Effector CD4-positive, alpha-beta T cell (primary cell): ENCODE results near the gene IQCK.

Experiments used
- DNase-seq: peaks from one replicate; pipeline ENCODE4 v3.0.0-alpha.2; 2020

The IQCK gene

DNA sequence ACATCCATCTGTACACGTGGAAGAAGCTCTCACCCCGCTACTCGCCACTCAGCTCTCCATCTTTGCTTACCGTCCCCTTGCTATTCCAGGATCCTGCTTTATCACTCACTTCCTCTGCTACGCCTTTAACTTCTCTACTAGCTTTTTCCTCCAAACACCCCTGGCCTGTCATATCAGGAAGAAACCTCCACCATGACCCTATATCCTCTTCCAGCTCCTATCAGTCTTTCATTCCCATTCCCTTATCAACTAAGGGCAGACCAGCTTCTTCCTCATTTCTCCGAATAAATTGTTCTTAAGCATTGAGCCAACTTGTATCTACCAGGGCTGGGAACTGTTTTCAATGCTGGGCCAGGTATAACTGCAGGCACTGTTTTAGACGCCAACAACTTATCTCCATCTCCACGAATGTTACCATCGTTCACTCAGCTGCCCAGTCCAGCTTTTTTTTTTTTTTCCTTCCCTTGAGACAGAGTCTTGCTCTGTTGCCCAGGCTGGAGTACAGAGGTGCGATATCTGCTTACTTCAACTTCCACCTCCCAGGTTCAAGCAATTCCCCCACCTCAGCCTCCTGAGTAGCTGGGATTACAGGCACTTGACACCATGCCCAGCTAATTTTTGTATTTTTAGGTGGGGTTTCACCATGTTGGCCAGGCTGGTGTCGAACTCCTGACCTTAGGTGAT, 4.3 kb downstream of the IQCK start:
- DNase-seq: no peak

DNA sequence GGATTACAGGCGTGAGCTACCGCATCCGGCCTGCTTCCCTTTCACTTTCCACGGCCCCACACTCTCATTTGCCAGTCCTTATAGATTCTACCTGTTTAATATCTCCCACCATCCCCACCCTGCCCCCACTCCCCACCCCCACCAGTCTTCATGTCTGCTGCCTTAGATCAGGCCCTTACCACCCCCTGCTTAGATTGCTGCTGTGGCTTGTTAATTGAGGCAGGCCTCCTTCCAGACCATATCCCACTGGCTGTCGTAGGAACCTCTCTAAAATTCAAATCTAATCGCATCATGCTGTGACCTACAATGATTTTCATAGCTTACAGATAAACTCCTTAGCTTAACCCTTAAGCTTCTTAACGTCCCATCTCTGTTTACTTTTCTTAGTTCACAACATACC, 4.9 kb downstream of the IQCK start:
- DNase-seq: no peak

DNA sequence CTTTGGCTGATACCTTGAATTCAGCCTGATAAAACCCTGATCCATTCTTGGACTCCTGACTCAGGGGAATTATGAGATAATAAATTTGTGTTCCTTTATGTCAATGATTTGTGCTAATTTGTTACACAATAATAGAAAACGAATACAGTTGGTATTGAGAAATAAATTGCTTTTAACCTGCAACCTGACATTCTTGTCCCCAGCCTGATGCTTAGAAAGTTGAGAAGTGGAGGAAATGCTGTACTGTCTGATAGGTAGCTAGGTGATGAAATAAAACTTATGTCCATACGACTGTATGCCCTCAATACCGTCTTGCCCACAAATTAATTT, 10.5 kb downstream of the IQCK start:
- DNase-seq: no peak

DNA sequence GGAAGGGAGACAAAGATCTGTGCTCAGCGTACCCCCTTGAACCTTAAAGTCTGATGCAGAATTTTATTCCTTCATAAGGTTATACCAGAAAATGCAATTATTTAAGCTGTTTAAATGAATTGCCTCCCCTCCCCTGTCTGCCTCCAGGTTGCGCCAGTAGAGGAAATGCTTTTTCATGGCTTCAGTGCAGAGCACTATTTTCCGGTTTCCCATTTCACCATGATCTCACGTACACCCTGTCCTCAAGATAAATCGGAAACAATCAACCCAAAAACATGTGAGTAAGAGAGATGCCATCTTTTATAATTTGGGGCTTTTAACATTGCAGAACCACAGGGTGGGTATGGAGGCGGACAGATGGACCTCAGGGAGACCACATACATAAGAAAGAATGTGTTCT, 15.5 kb downstream of the IQCK start:
- no peak for DNase-seq

DNA sequence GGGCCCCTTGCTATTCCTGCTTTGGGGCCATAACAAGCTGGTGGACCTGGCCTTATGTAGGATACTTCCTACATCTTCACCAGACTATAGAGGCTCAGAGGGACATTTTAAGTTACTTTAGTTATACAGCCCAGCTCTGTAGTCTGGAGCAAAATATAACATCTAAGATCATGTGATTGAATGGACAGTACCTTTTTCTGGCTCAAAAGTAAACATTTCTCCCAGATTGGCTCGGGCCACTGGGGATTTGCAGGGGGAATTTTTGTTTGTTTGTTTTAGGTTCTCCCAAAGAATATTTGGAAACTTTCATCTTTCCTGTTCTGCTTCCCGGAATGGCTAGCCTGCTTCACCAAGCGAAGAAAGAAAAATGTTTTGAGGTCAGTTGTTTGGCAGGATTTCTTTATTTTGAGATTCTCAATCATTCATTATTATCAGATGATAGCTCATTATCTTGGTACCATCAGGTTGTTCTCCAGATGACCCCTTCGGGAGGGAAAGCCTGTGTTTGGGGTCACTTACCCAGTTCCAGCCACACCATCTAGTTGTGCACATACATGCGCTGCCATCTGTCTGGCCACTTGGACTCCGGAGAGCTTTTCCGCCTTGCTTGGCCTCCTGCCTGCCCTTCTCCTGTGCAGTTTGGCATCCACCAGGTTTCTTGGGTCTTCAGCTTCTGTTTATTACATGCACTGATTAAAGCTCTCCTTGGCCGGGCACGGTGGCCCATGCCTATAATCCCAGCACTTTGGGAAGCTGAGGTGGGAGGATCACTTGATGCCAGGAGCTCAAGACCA, 17.2 kb downstream of the IQCK start:
- no peak for DNase-seq

DNA sequence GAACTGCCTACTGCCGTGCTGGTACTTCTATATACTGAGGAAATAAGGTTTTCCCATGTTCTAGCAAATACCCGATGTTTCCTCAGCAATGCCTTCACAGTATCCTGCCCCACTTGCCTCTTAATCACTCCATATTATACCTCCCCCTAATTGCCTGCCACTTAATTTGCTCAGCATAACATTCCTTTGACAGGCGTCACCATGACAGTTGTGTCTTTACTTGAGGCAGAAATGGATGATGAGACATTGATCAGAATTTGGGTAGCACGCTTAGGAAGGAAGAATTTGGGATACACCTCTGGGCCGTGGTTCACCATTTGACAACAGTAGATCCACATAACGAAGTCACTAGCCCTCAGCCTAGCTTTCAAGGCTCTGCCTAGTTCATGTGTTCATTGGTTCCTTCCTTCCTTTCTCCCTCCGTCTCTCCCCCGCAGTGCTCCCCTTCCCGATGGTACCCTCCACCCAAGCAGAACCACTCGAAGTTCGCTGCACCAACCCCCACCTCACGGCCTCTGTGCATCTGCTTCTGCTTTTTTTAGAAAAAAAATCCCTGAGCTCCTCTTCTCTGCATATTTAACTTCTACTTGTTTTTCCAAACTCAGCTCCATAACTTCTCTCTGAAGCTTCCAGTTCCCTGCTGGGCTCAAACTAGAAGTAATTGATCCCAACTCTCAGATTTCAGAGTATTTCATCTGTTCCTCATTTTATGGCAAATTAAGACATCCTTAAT, 19.4 kb downstream of the IQCK start:
- DNase-seq: no peak

DNA sequence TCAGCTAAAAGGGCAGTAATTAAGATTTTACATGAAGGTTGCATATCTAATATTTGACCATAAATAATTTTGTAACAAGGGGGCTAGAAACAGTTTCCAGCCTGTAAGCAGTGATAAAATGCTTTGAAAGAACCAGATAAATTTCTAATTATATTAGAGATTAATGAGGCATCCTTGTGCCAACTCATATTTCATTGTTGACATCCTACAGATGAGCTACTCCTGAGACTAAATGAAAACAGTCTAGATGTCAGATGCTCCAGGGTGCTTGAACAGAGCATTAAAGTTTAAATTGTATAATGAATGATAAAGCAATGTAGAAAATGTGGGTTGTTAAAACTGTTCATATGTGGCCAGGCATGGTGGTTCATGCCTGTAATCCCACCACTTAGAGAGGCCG, 23.3 kb downstream of the IQCK start:
- DNase-seq: no peak

DNA sequence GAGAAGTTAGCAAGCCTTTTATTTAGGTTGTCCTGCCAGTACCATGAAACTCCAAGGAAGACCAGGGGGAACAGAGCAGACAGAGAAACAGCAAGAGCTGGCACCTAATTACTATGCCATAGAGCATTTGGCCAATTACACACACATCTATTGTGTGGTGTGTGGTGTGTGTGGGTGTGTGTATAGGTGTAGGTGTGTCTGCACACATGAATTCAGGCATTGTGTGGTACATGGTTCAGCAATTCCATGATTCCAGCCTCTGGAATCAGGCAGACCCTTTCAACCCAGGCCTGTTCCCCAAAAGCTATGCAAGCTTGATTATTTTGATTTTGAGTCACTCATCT, 25.7 kb downstream of the IQCK start:
- DNase-seq: no peak

DNA sequence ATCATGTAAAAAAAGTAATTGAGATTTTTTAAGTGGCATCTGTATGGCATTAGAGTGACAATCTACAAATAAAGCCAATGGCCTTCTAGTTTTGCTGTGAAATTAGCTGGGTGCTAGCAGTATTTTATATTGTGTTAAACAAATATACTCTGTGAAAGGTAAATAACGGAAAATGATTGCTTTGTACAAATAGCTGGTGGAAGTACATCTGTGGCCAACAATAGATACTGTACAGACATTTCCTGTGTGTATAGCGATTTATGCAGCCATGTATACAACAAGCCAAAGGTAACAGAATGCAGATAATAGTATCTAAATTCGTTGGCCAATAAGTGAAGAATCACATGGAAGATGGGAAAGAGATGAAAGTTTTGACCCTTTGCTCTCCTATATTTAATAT, 26.6 kb downstream of the IQCK start:
- no peak for DNase-seq

DNA sequence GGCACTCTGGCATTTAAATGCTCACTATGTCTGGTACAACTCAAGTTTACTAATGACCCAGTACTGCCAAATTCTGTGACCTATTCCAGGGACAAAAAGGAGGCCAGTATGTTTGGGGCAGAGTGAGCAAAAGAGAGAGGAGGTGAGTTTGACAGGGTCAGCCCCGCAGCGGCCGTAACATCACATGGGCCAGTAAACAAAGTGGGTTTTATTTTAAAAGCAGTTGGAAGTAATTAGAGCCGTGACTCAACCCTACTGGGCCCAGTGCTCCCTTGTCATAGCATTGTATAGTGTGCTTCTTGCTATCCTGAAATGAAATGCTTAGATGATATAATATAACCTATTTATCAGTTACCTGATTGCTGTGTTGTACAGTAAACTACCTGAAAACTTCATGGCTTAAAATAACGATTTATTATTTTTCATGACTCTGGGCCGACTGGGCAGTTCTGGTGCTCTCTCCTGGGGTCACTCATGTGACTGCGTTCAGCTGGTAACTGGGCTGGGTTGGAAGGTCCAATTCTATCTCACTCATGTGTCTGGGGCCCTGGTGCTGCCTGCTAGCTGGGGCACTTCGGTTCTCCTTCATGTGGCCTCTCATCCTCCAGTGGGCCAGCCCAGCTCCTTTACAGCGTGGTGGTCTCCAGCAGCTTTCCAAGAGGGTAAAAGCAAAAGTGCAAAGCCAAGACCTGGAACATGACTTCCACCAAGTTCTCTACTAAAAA, 27.4 kb downstream of the IQCK start:
- DNase-seq: no peak

DNA sequence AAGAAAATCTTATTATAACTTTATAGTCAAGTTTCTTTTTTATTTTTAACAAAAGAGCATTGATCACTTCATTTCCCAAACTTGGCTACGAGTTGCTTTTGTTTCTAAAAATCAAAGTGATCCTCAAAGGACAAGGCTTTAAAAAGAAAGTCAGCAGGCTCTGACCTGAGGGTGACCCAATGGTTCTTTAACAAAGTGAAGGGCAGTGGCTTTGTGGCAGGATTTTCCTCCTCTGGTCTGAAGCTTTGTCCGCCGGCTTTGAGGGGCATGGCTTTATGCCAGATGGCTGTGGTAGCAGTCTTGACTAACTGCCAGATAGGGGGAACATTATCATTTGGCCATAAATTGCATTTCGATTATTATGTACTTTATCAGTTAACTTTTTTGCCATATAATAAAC, 28.5 kb downstream of the IQCK start:
- no peak for DNase-seq

DNA sequence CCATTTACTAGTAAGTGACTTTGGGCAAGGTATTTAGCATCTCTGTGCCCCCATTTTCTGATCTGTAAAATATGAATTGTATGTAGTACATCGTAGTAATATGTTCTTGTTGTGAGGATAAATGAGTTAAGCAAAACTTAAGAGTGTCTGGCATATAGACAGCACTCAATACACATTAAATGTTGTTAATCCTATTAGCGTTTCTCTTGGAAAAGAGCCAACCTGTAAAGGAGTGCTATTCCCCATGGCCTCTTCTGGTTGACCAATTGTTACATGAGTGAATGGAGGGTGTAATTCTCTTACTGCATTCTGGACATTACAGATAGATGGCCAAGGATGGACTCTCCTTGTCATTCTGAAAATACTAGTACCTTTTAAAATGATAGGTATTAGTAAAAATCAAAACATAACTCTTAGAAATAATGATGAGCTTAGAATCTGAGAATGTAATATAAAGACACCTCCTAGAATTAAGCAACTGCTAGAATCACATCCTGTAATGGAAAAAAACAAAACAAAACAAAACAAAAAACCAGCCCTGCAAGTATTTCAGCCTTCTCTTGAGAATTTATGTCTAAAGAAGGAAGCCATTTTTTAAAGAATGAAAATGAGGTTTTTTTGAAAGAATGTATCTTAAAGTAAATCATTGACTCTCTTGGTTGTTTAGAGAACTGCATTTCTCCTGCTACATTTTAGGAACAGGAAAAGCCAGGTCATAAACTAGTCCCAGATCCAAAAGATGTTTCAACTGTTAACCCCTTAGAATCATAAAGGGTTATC, 30.5 kb downstream of the IQCK start:
- DNase-seq: no peak

DNA sequence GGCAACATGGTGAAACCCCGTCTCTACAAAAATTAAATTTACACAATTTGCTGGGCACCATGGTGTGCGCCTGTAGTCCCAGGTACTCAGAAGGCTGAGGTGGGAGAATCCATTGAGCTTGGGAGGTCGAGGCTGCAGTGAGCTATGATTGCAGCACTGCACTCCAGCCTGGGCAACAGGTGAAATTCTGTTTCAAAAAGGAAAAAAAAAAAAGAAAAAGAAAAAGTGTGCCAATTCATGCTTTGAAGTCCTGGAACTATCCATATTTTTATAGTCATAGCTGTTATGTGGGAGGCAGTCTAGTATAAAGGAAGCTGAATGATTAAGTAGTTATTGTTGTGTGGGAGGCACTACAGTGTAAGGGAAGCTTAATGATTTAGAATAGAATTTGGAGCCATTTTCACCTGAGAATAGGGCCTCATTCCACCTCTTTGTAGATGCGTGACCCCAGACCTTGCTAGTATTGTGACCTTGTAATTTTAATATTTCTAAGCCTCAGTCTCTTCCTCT, 31.6 kb downstream of the IQCK start:
- no peak for DNase-seq

DNA sequence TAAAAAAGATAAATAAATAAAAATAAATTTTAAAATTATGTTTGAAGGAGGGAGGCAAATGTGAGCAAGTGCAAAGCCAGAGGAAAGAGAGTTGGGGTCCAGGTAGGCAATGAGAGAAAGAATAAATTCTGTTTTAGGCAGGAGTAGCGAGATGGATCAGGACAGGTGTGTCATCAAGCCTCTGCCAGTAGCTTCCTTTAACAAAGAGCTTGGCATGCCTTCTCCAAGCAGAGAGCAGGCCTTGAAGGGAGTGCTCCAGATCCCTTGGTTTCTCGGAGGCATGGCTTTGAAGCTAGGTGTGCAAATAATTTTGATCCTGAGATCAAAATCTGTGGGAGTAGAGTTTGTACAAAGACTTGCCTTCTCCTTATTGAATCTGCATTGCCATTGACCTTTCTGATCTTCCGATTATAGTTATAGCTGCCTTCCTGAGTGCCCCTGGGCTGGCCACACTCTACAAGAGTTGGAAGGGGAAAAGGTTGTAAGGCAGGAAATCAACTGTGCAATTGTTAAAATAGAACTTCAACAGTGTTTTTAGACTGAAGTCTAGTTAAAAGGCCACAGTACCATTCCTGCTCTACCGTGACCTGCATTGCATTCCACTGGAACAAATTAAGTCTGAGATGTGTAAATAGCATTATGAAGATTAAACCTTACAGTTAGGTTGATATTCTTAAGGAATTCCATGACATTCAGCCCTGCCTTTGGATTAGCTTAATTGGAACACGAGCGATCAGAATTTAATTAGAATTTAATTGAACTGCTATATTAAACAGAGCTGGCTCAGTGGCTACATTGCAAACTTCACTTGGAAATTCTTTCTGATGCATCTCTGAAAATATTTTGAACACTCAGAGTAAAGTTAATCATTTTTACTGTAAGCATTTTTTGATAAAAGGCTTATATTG, 33.7 kb downstream of the IQCK start:
- DNase-seq: no peak

DNA sequence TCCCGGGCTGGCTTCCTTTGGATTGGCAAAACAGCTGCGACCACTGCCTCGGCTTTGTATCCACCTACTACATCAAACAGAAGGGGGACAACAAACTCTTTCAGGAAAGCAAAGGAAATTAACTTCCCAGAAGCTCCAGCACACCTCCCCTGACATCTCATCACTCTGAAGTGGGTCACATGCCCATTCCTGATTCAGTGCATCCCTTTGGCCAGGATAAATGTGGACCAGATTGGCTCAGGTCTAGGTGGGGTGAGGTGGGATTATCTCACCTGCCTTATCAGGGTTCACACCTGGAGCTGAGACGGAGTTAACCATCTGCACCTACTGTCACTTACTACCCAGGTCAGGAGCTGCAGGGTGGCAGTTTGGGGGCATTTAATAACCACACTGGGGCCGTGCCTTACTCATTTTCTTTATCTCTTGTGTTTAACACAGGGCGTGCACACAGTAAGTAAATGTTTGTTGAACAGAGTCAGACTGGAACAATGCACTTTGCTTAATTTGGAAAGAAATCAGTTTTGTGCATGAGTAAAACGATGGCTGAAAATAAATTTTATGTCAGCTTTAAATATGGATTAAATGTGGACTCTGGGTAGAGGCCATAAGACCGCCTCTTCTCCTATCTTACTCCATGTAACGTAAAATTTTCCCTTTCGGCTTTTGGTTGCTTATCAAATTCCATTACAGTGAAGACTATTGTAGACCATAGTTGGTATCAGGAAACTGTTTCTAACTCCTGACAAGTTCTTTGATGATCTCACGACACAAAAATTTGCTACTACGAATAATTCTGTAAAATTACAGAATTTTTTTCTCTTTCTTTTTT, 36.0 kb downstream of the IQCK start:
- no peak for DNase-seq

DNA sequence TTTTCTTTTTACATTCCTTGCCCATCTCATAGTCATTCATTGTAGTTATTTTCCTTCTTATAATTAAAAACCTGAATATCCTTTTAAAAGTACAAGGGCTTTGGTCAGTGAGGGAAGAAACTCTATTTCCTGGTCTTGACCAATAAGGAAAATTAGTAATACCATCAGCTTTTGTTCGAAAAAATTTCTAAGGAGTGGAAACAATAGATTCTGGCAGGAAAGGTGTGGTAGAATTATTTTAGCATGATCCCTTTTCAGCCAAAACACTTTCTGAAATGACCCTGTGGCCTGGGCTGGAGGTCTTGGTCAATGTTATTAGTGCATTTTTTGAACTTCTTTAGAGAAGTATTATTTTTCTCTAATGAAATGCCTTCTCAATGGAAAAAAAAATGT, 36.6 kb downstream of the IQCK start:
- DNase-seq: no peak

DNA sequence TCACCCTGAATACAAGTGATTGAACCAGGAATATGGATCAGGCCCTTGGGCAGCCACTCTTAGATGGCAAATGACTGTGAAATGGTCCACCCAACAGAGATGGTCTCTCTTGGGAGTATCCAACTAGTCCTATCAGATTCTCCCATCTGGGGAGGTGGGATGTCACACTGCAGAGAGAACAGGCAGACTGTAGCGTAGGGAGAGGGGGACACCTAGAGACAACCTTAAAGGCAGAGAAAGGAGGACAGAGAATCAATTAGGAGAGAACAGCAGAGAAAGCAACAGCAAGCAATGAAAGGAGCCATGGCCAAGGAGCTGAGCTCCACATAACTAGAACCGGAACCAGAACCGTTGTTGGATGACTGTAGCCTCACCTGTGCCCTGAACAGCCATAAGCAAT, 37.2 kb downstream of the IQCK start:
- DNase-seq: no peak

DNA sequence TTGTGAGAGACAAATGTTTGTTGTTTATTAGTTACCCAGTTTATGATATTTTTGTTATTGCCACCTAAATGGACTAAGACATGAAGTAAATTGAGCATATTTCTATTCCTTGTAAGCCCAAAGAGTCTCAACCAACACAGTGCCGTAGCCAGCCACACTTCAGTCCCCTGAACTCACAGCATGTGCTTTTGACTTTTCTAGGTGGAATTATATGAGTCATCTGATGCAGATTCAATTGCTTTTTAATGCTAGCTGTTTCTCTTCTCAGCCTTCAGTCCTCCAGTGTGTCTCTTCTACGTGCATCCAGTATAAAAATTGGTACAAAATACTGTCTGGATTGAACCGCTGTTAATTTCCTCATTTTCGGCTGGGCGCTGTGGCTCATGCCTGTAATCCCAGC, 39.0 kb downstream of the IQCK start:
- no peak for DNase-seq

DNA sequence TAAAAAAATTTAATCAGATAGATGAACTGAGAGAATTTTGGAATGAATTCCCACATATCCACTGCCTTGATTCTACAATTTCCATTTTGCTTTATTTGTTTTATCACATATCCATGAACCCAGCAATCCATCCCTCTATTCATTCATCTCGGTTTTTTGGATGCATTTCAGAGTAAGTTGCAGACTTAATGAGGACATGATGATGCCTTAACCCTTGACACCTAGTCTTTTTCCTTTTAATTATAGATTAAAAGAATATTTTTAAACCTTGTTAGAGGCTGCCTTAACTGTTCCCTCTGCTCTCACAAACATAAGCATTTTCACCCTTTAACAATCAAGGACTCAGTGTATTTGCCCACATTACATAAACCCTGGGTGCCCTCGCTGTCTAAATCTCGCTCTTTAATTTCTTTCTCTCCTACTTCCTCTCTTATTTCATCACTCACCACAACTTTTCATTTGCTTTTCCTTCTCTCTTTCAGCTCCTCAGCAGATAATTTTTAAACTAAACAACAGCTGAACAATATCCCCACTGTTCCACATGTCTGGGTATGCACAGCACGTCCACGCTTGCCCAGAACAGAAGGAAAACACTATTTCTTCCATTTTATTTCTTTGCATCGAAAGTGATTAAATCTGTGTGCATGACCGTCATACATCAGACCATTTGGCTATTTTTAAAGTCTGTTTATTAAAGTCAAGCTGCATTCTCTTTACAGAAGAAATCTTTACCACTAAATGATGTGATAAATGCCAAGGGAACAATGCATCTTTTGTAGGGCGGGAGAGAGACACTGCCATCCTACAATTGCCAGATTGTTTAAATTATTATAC, 39.9 kb downstream of the IQCK start:
- no peak for DNase-seq
